ENCODE measurements around the gene PRR33.

The PRR33 gene

DNA sequence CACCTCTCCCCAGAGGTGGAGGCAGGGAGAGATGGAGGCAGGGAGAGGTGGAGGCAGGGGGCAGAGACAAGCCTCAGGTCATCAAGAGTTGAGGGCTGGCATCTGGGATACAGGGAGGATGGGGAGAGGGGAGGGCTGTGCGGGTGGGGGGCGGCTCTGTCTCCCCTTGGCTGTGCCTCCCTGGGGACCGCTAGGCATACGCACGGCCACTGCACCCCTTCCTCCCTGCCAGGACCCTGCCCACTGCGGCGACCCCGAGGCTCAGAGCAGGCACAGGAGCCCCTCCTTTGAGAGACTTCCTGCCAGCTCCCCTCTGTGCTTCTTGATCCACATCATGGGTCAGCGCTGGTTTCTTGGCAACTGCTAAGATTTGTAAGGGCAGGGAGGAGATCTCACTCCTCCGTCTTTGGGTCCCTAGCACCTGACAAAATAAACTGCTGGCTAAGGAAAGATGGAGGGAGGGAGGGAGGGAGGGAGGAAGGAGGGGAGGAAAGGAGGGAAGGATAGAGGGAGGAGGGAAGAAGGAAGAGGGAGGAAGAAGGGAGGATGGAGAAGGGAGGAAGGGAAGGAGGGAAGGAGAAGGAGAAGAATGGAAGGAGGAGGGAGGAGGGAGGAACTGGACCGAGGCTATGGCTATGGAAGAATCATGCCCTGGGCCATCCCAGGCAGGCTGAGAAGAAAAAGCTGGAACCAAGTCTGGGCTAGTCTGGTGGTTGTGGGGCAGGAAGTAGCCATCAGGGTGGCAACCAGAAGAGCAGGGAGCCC is 18.5 kb downstream of the PRR33 start:
- no peak for DNase-seq (ENCODE audit: low spot score)
- H3K4me3 Mint-ChIP-seq, result no peak overlapping the region
- H3K27me3 Mint-ChIP-seq (ENCODE audit: low read depth), result no peaks in the 10 kb centered on the region
- peaks cover 24% of the 10 kb centered on the region for H3K4me1 Mint-ChIP-seq (ENCODE audit: low read depth)
- peak overlapping the region; percentile 74 for H3K27ac Mint-ChIP-seq
- no peaks in the 10 kb centered on the region for H3K9me3 Mint-ChIP-seq
- peaks cover 11% of the 10 kb centered on the region for H3K36me3 Mint-ChIP-seq (ENCODE audit: low read depth)

DNA sequence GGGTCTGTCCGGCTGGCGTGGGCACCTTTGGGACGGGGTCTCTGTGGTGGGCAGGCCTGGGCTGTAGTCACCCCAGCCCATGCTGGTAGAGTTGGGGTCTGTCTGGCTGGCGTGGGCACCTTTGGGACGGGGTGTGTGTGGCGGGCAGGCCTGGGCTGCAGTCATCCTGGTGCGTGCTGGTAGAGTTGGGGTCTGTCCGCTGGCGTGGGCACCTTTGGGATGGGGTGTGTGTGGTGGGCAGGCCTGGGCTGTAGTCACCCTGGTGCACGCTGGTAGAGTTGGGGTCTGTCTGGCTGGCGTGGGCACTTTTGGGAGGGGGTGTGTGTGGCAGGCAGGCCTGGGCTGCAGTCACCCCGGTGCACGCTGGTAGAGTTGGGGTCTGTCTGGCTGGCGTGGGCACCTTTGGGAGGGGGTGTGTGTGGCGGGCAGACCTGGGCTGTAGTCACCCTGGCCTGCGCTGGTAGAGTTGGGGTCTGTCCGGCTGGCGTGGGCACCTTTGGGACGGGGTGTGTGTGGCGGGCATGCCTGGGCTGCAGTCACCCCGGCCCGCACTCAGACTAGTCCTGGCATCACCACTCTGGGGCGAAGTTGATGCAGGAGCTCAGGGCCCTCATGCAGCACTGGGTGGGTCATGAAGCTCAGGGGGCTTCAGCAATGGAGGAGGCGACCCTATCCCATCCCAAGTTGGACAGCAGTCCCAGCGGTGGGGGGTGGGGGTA is 19.3 kb downstream of the PRR33 start:
- Mint-ChIP-seq H3K4me3 (no peak overlapping the region), H3K27ac (no peak overlapping the region), H3K36me3 (ENCODE audit: low read depth) (peaks cover 11% of the 10 kb centered on the region), H3K9me3 (no peaks in the 10 kb centered on the region), H3K27me3 (ENCODE audit: low read depth) (no peaks in the 10 kb centered on the region), H3K4me1 (ENCODE audit: low read depth) (peaks cover 24% of the 10 kb centered on the region)
- no peak for DNase-seq (ENCODE audit: low spot score)

DNA sequence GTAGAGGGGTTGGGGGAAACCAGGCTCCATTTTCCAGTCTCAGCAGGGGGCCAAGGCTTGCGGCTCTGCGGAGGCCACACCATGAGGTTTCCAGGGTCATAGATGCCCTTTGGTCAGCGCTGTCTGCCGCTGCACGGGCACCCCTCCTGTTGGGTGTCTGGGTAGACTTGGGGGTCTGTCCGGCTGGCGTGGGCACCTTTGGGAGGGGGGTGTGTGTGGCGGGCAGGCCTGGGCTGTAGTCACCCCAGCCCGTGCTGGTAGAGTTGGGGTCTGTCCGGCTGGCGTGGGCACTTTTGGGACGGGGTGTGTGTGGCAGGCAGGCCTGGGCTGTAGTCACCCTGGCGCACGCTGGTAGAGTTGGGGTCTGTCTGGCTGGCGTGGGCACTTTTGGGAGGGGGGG is 20.2 kb downstream of the PRR33 start:
- H3K27ac Mint-ChIP-seq, result peak overlapping the region; percentile 31
- DNase-seq (ENCODE audit: low spot score), result no peak
- peaks cover 24% of the 10 kb centered on the region for H3K4me1 Mint-ChIP-seq (ENCODE audit: low read depth)
- peaks cover 11% of the 10 kb centered on the region for H3K36me3 Mint-ChIP-seq (ENCODE audit: low read depth)
- H3K4me3 Mint-ChIP-seq, result no peak overlapping the region
- no peaks in the 10 kb centered on the region for H3K27me3 Mint-ChIP-seq (ENCODE audit: low read depth)
- no peaks in the 10 kb centered on the region for H3K9me3 Mint-ChIP-seq

DNA sequence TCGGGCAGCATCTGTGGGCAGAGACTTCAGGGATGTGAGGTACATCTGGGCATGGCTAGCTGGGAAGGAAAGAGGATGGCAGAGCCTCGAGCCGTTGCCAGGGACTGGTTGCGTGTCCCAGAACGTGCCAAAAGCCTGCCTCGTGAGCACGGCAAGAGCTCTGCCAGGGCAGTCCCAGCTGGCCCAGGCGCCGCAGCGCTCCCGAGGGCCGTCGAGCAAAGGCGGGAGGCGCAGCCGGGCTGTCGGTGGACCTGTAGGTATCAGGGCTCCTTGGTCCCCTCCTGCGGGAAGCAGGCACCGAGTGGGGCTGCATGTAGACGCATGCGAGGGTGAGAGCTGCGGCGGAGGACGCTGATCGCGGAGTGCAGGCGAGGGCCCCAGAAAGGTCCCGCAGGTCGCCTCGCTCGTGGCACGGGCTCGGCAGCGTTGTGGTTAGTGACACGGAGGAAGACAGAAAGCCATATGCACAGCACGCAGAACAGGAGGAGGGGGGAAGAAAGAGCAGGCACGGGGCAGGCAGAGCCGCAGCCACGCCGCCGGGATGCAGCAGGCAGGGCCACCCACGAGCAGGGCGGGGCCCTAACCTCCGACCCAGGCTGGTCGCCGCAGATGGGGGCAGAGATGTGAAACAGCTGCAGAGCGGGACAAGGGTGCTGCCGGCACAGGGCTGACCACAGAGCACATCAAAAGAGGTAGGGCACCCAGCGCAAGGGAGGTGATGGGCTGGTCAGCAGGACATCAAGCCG is 20.8 kb downstream of the PRR33 start:
- Mint-ChIP-seq H3K27ac (peak overlapping the region; percentile 73), H3K27me3 (ENCODE audit: low read depth) (no peaks in the 10 kb centered on the region), H3K4me1 (ENCODE audit: low read depth) (peaks cover 24% of the 10 kb centered on the region), H3K36me3 (ENCODE audit: low read depth) (peaks cover 11% of the 10 kb centered on the region), H3K9me3 (no peaks in the 10 kb centered on the region), H3K4me3 (peak overlapping the region; percentile 68)
- no peak for DNase-seq (ENCODE audit: low spot score)

- H3K36me3 Mint-ChIP-seq (ENCODE audit: low read depth), result peaks cover 9% of the 10 kb centered on the region
- peak overlapping the region; percentile 68 for H3K4me3 Mint-ChIP-seq
- DNase-seq (ENCODE audit: low spot score), result no peak
- peaks cover 24% of the 10 kb centered on the region for H3K4me1 Mint-ChIP-seq (ENCODE audit: low read depth)
- H3K27me3 Mint-ChIP-seq (ENCODE audit: low read depth), result no peaks in the 10 kb centered on the region
- no peaks in the 10 kb centered on the region for H3K9me3 Mint-ChIP-seq
- H3K27ac Mint-ChIP-seq, result no peak overlapping the region
These were observed 21.4 kb downstream of the PRR33 start for GRCh38 chr11:1870326-1870696.

- no peaks in the 10 kb centered on the region for H3K27me3 Mint-ChIP-seq (ENCODE audit: low read depth)
- no peaks in the 10 kb centered on the region for H3K9me3 Mint-ChIP-seq
- H3K36me3 Mint-ChIP-seq (ENCODE audit: low read depth), result peaks cover 8% of the 10 kb centered on the region
- H3K4me1 Mint-ChIP-seq (ENCODE audit: low read depth), result peaks cover 24% of the 10 kb centered on the region
- no peak for DNase-seq (ENCODE audit: low spot score)
- peak overlapping the region; percentile 34 for H3K4me3 Mint-ChIP-seq
- H3K27ac Mint-ChIP-seq, result peak overlapping the region; percentile 76
These were observed 22.0 kb downstream of the PRR33 start for GRCh38 chr11:1869427-1870325.

DNA sequence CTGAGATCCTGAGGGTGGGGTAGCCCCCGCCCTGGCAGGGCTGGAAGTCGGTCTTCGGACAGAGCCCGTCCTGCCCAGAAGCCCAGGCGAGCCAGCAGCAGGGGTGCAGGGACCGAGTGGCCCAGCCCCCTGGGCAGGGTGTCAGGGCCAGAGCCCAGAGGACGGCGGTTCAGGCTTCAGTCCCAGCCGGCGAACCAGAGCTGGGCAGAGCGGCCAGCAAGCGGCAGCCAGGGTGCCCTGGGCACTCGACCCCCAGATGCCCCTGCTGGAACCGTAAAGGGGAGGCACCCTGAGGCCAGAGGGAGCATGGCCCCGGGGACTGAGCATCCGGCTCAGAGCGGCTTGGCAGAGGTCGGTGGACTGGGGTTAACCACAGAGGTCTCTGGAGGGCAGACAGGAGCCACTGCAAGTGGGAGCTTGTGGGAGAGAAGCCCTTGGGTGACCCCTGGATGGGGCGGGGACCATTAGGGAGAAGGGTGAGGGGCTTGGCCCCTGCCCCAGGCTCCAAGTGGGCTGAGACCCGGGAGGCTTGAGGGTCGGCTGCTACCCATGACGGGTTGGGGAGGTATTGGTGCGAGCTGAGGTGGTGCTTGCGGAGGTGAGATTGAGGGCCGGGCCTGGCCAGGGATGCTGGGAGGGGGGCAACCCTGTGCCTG is 22.9 kb downstream of the PRR33 start:
- Mint-ChIP-seq H3K27ac (peak overlapping the region; percentile 76), H3K4me1 (ENCODE audit: low read depth) (peaks cover 24% of the 10 kb centered on the region), H3K9me3 (no peaks in the 10 kb centered on the region), H3K27me3 (ENCODE audit: low read depth) (no peaks in the 10 kb centered on the region), H3K4me3 (peak overlapping the region; percentile 34), H3K36me3 (ENCODE audit: low read depth) (peaks cover 8% of the 10 kb centered on the region)
- no peak for DNase-seq (ENCODE audit: low spot score)

- Mint-ChIP-seq H3K9me3 (no peaks in the 10 kb centered on the region), H3K27me3 (ENCODE audit: low read depth) (no peaks in the 10 kb centered on the region), H3K27ac (no peak overlapping the region), H3K4me1 (ENCODE audit: low read depth) (peaks cover 24% of the 10 kb centered on the region), H3K4me3 (no peak overlapping the region), H3K36me3 (ENCODE audit: low read depth) (peaks cover 9% of the 10 kb centered on the region)
- DNase-seq (ENCODE audit: low spot score), result no peak
These were observed 23.5 kb downstream of the PRR33 start for GRCh38 chr11:1868056-1868635.

- Mint-ChIP-seq H3K4me1 (ENCODE audit: low read depth) (peaks cover 22% of the 10 kb centered on the region), H3K9me3 (no peaks in the 10 kb centered on the region), H3K36me3 (ENCODE audit: low read depth) (peaks cover 11% of the 10 kb centered on the region), H3K27me3 (ENCODE audit: low read depth) (no peaks in the 10 kb centered on the region), H3K27ac (no peak overlapping the region), H3K4me3 (no peak overlapping the region)
- no peak for DNase-seq (ENCODE audit: low spot score)
These were observed 24.3 kb downstream of the PRR33 start for GRCh38 chr11:1867381-1867780.

DNA sequence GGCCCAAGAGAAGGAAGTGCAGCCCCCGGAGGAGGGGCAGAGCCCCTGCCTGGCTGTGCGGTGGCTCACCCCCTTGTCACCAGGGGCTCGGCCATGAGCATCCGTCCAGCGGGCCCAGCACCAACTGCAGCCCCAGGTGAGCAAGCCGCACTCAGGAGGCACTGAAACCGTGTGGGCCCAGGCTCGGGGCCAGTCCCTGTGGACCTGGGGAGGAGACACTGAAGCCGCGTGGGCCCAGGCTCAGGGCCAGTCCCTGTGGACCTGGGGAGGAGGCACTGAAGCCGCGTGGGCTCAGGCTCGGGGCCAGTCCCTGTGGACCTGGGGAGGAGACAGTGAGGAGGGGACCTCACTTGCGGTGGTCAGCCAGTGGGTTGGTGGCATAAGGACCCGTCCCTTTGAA is 24.9 kb downstream of the PRR33 start:
- Mint-ChIP-seq H3K4me1 (ENCODE audit: low read depth) (peaks cover 20% of the 10 kb centered on the region), H3K9me3 (no peaks in the 10 kb centered on the region), H3K4me3 (no peak overlapping the region), H3K27ac (no peak overlapping the region), H3K36me3 (ENCODE audit: low read depth) (peaks cover 11% of the 10 kb centered on the region), H3K27me3 (ENCODE audit: low read depth) (no peaks in the 10 kb centered on the region)
- DNase-seq (ENCODE audit: low spot score), result no peak

DNA sequence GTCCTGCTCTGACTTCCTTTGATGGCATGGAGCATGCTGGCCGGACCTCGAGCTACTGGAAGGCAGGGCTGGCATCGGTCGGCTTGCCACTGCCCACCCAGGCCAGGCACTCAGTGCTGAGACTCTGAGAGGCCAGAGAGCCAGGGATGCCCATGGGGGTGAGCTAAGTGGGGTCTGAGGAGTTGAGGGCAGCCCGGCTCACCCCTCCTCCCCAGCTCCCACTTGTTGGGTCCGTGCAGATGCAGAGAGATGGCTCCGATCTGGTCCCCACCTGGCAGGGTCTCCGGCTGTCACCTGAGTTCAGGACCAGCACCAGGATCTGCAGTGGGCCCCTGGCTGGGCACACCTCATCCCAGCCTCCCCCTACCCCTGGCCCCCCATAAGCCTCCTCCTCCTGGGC is 25.5 kb downstream of the PRR33 start:
- peaks cover 11% of the 10 kb centered on the region for H3K36me3 Mint-ChIP-seq (ENCODE audit: low read depth)
- no peak overlapping the region for H3K27ac Mint-ChIP-seq
- no peak for DNase-seq (ENCODE audit: low spot score)

DNA sequence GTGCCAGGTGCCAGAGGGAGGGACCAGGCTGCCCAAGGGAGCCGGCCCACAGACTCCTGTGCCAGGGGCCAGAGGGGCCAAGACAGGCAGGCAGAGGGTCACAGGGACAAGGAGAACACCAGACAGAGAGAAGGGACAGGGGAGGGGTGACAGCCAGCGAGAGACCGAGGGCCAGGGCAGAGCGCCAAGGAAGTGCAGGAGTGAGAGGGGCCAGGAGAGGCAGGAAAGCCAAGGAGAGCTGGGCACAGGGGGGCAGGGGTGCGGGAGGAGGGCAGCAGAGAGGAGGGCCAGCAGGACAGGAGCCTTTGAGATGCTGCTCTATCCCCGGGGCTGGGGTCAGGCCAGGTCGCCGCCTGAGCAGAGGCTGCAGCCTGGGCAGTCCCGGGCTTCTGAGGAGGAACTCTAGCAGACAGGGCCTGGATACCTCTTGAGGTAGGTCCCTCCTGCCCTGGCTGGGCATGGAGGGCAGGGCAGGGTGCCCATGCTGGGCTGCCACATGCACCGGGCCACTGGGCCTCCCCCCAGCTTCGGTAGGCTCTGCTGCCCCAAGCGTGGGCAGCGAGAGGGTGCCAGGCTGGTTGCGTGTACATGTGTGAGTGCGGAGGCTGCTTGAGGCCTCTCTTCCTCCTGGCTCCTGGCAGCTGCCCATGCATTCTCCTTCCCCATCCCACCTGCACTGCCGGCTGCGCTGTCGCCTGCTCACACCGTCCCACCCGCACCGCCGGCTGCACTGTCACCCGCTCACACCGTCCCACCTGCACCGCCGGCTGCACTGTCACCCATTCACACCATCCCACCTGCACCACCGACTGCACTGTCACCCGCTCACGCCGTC is 26.6 kb downstream of the PRR33 start:
- no peak for DNase-seq (ENCODE audit: low spot score)
- no peak overlapping the region for H3K27ac Mint-ChIP-seq
- H3K4me3 Mint-ChIP-seq, result no peak overlapping the region
- peaks cover 8% of the 10 kb centered on the region for H3K4me1 Mint-ChIP-seq (ENCODE audit: low read depth)
- no peaks in the 10 kb centered on the region for H3K27me3 Mint-ChIP-seq (ENCODE audit: low read depth)
- H3K36me3 Mint-ChIP-seq (ENCODE audit: low read depth), result peaks cover 6% of the 10 kb centered on the region
- no peaks in the 10 kb centered on the region for H3K9me3 Mint-ChIP-seq

More for the DNA sequence above, 25.5 kb downstream of the PRR33 start:
- Mint-ChIP-seq H3K27me3 (ENCODE audit: low read depth) (no peaks in the 10 kb centered on the region), H3K9me3 (no peaks in the 10 kb centered on the region), H3K4me1 (ENCODE audit: low read depth) (peaks cover 18% of the 10 kb centered on the region), H3K4me3 (no peak overlapping the region)
